Measurements from ENCODE around the gene PRRX2. TPM values are rescaled to one million over a fixed set of nuclear protein-coding genes. Genes with fewer than 3 reads are reported as not detected.

Gene PRRX2
- total and polyA plus RNA-seq, 9 of the 15 experiments (the other 6 are each of a cell fraction or from before 2014, with no cell fraction given) = 0.21 TPM; not detected in 8

GRCh38 chr9:129641750-129642585, 23.5 kb upstream of the PRRX2 start, which contains the start of gene ASB6 (continued):
- TF ChIP-seq ELK3 (CRISPR knock-in tag; IDR thresholded peaks at IDR 0.05) = no peak
- peak; percentile 84 for TF ChIP-seq HCFC1 (IDR thresholded peaks at IDR 0.05; ENCODE audit: low read depth, low read length)
- TF ChIP-seq ZNF277 (CRISPR knock-in tag; IDR thresholded peaks at IDR 0.05; ENCODE audit: borderline replicate concordance) = no peak
- TF ChIP-seq UBTF (IDR thresholded peaks at IDR 0.05; ENCODE audit: borderline replicate concordance in 1 of 2, low read depth in 2 of 2, low read length in 2 of 2) = peak; percentile 45 to 92; a peak in 2 of 4 replicates
- no peak for TF ChIP-seq MTF1 (CRISPR knock-in tag; IDR thresholded peaks at IDR 0.05; ENCODE audit: borderline replicate concordance)
- TF ChIP-seq ZNF184 (CRISPR knock-in tag; IDR thresholded peaks at IDR 0.05) = no peak
- TF ChIP-seq FOSL1 (tag; conservative IDR thresholded peaks at IDR 0.05) = peak; percentile 40; the same call in 1 of the 2 replicates
- peak; percentile 96 for TF ChIP-seq RBBP5 (IDR thresholded peaks at IDR 0.05; ENCODE audit: borderline replicate concordance, insufficient read depth, low read length, poor library complexity, severe bottlenecking)
- TF ChIP-seq GTF2B (IDR thresholded peaks at IDR 0.05; ENCODE audit: extremely low read depth, insufficient read length) = no peak
- no peak for TF ChIP-seq ZBTB26 (CRISPR knock-in tag; IDR thresholded peaks at IDR 0.05)
- no peak for TF ChIP-seq ZNF23 (CRISPR knock-in tag; IDR thresholded peaks at IDR 0.05)
- no peak for TF ChIP-seq NR2C1 (IDR thresholded peaks at IDR 0.05)
- TF ChIP-seq NR2C1 (tag; IDR thresholded peaks at IDR 0.05) = no peak
- peak; percentile 81 for TF ChIP-seq ESRRA (IDR thresholded peaks at IDR 0.05; ENCODE audit: borderline replicate concordance, low read depth)
- TF ChIP-seq POU5F1 (IDR thresholded peaks at IDR 0.05; ENCODE audit: borderline replicate concordance, low read depth, low read length, partially characterized antibody) = no peak
- no peak for TF ChIP-seq SMAD2 (IDR thresholded peaks at IDR 0.05; ENCODE audit: low read depth, low read length)
- TF ChIP-seq EP300 (IDR thresholded peaks at IDR 0.05; ENCODE audit: low read length) = peak; percentile 50
- peak; percentile 70 for TF ChIP-seq TAF1 (IDR thresholded peaks at IDR 0.05; ENCODE audit: control insufficient read depth, extremely low read depth, insufficient read depth, low read length, severe bottlenecking)
- peak; percentile 89 for TF ChIP-seq MAX (CRISPR knock-in tag; IDR thresholded peaks at IDR 0.05)
- no peak for TF ChIP-seq HNRNPH1 (optimal IDR thresholded peaks at IDR 0.05; ENCODE audit: low read depth, low read length)

All from K562 (cell line).